DND-41 (cell line): Measurements from ENCODE around the gene CAPN14.

Source experiments
- ATAC-seq: fragments of 200-7000 bp; cut with Tn5 transposase; 3 replicates; pipeline ENCODE4 v1.9.1; 2021; ENCODE audit warnings: low read depth; ENCODE audit not compliant: insufficient read depth
- DNase-seq: peaks from one replicate; pipeline ENCODE4 v3.0.0-alpha.2; 2020
- H2AFZ ChIP-seq: 2 replicates; pipeline ENCODE4 v1.6.0; 2012; ENCODE audit warnings: low read depth, low read length
- H3K27ac ChIP-seq: 2 replicates; pipeline ENCODE4 v1.5.1; 2012; ENCODE audit warnings: low read length, inconsistent platforms
- H3K27me3 ChIP-seq: fragments of 200-600 bp; sonication (generic); 2 replicates; pipeline ENCODE4 v1.6.0; 2012; ENCODE audit warnings: low read length, mild to moderate bottlenecking, inconsistent platforms; ENCODE audit not compliant: insufficient read depth, poor library complexity
- H3K36me3 ChIP-seq: 2 replicates; pipeline ENCODE4 v1.5.1; 2012; ENCODE audit warnings: low read length, inconsistent platforms; ENCODE audit not compliant: insufficient read depth
- H3K4me1 ChIP-seq: 2 replicates; pipeline ENCODE4 v1.5.1; 2012; ENCODE audit warnings: mild to moderate bottlenecking, low read length; ENCODE audit not compliant: insufficient read depth
- H3K4me2 ChIP-seq: 2 replicates; pipeline ENCODE4 v1.6.0; 2012; ENCODE audit warnings: mild to moderate bottlenecking, moderate library complexity, low read length, inconsistent platforms; ENCODE audit not compliant: insufficient read depth
- H3K4me3 ChIP-seq, 2 experiments: fragments of 200-600 bp in 1 of 2; shearing (Covaris generic) in 1 of 2; 2 replicates each; pipeline ENCODE4 v1.5.1; 2012 to 2016; ENCODE audit warnings: inconsistent platforms in 2 of 2, low read length in 2 of 2, mild to moderate bottlenecking in 2 of 2, low read depth in 1 of 2, moderate library complexity in 1 of 2
- H3K79me2 ChIP-seq: 2 replicates; pipeline ENCODE4 v1.6.0; 2012; ENCODE audit warnings: low read length, inconsistent platforms; ENCODE audit not compliant: insufficient read depth
- H3K9ac ChIP-seq: 2 replicates; pipeline ENCODE4 v1.6.0; 2012; ENCODE audit warnings: low read depth, mild to moderate bottlenecking, inconsistent platforms, low read length, moderate library complexity
- H3K9me3 ChIP-seq: 2 replicates; pipeline ENCODE4 v1.5.1; 2012; ENCODE audit warnings: low read length, moderate library complexity, mild to moderate bottlenecking, inconsistent platforms; ENCODE audit not compliant: insufficient read depth, severe bottlenecking
- H4K20me1 ChIP-seq: 2 replicates; pipeline ENCODE4 v1.6.0; 2012; ENCODE audit warnings: low read length; ENCODE audit not compliant: insufficient read depth
- EZH2 ChIP-seq: IDR thresholded peaks from 3 replicates; pipeline ENCODE4 v1.6.1; 2012; ENCODE audit warnings: borderline replicate concordance, low read depth, mild to moderate bottlenecking, moderate library complexity, low read length, inconsistent platforms; ENCODE audit not compliant: severe bottlenecking
- TF ChIP-seq, protein P1 (sequence below): IDR thresholded peaks from 2 replicates; pipeline ENCODE4 v1.5.1; 2012; ENCODE audit warnings: borderline replicate concordance, low read length, moderate library complexity, mild to moderate bottlenecking; ENCODE audit not compliant: poor library complexity, severe bottlenecking; ENCODE audit errors: extremely low read depth

Gene CAPN14

DNA sequence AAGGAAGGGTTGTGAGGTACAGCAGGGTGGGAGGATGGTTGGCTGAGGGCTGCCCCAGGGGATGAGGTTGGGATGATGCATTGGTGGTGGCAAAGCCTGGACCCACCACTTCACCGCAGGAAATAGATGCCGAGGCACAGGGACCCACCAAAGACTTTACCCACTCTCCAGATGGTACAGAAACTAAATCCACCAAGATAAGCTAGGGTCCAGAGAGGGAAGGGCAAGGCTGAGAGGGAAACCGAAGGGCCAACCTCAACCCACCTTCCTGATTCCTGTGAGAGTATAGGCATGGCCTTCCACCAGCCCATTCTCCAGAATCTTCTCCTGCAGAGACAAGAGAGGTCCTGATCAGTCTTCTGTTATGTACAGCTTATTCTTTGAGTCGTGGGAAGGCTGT lies 18.1 kb downstream of the CAPN14 start:
- Histone ChIP-seq H4K20me1 (no peaks in the 10 kb centered on the region), H3K4me2 (no peak overlapping the region), H3K9ac (no peak overlapping the region), H3K27me3 (no peaks in the 10 kb centered on the region), H3K4me1 (no peaks in the 10 kb centered on the region), H3K79me2 (no peaks in the 10 kb centered on the region), H3K27ac (no peak overlapping the region), H2AFZ (no peak overlapping the region), H3K4me3 (no peak overlapping the region), H3K36me3 (peaks cover 3% of the 10 kb centered on the region; the same call in 1 of the 2 replicates), H3K9me3 (no peaks in the 10 kb centered on the region)
- TF ChIP-seq, protein P1, sequence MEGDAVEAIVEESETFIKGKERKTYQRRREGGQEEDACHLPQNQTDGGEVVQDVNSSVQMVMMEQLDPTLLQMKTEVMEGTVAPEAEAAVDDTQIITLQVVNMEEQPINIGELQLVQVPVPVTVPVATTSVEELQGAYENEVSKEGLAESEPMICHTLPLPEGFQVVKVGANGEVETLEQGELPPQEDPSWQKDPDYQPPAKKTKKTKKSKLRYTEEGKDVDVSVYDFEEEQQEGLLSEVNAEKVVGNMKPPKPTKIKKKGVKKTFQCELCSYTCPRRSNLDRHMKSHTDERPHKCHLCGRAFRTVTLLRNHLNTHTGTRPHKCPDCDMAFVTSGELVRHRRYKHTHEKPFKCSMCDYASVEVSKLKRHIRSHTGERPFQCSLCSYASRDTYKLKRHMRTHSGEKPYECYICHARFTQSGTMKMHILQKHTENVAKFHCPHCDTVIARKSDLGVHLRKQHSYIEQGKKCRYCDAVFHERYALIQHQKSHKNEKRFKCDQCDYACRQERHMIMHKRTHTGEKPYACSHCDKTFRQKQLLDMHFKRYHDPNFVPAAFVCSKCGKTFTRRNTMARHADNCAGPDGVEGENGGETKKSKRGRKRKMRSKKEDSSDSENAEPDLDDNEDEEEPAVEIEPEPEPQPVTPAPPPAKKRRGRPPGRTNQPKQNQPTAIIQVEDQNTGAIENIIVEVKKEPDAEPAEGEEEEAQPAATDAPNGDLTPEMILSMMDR: no peak
- no peak for TF ChIP-seq EZH2
- ATAC-seq: no peak
- no peak for DNase-seq

DNA sequence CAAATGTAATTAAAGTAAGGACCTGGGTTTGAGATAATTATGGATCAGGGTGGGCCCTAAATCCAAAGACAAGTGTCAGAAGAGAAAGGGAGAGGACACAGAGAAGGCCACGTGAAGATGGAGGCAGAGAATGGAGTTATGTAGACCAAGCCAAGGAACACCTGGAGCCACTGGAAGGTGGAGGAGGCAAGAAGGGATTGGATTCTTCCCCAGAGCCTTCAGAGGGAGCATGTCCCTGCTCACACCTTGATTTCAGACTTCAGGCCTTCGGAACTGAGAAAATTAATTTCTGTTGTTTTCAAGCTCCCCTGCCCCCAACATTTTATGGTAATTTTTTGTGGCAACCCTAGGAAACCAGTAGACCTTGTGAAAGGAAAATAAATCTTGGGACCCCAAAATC lies 19.6 kb downstream of the CAPN14 start:
- no peak for DNase-seq
- Histone ChIP-seq H3K9me3 (no peaks in the 10 kb centered on the region), H3K4me3 (no peak overlapping the region), H3K79me2 (no peaks in the 10 kb centered on the region), H3K27me3 (no peaks in the 10 kb centered on the region), H3K4me1 (no peaks in the 10 kb centered on the region), H2AFZ (no peak overlapping the region), H3K27ac (no peak overlapping the region), H3K9ac (no peak overlapping the region), H3K36me3 (peaks cover 3% of the 10 kb centered on the region; the same call in 1 of the 2 replicates), H3K4me2 (no peak overlapping the region), H4K20me1 (no peaks in the 10 kb centered on the region)
- ATAC-seq: no peak
- no peak for TF ChIP-seq EZH2
- TF ChIP-seq, protein P1: no peak

DNA sequence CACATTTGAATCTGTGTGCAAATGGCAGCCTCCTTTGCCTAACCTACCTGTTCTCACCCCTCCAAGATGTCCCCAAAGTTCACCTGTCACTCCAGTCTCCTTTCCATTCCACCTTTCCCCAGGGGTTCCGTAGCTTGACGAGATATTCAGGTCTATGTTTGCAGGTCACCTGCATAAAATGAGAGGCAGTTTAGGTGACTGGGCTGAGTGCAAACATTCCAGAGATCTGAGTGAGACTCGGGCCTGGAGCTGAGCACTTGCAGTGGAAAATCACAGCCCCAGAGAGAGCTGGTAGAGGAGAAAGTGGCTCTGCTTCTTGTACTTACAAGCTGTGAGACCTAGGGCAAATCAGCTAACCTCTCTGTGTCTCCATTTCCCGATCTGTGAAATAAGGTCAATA lies 20.1 kb downstream of the CAPN14 start:
- no peak overlapping the region for H3K4me2 ChIP-seq

More for the DNA sequence above, 20.1 kb downstream of the CAPN14 start:
- no peak overlapping the region for H3K4me3 ChIP-seq
- no peak overlapping the region for H3K27ac ChIP-seq
- H3K4me1 ChIP-seq: no peaks in the 10 kb centered on the region
- no peak overlapping the region for H3K9ac ChIP-seq
- no peaks in the 10 kb centered on the region for H4K20me1 ChIP-seq
- ATAC-seq (no peak), DNase-seq (no peak)
- H3K36me3 ChIP-seq: peaks cover 3% of the 10 kb centered on the region; the same call in 1 of the 2 replicates
- TF ChIP-seq, protein P1: no peak
- TF ChIP-seq EZH2: no peak
- H3K9me3 ChIP-seq: no peaks in the 10 kb centered on the region
- no peaks in the 10 kb centered on the region for H3K79me2 ChIP-seq
- H3K27me3 ChIP-seq: no peaks in the 10 kb centered on the region
- H2AFZ ChIP-seq: no peak overlapping the region
